Measurements from ENCODE around the gene RUNX2. TPM values are rescaled to one million over a fixed set of nuclear protein-coding genes. Genes with fewer than 3 reads are reported as not detected.

The RUNX2 gene
- total RNA-seq, 3 donors from 2014 or later: 2.7 to 7.3 (median 7.2) TPM

DNA sequence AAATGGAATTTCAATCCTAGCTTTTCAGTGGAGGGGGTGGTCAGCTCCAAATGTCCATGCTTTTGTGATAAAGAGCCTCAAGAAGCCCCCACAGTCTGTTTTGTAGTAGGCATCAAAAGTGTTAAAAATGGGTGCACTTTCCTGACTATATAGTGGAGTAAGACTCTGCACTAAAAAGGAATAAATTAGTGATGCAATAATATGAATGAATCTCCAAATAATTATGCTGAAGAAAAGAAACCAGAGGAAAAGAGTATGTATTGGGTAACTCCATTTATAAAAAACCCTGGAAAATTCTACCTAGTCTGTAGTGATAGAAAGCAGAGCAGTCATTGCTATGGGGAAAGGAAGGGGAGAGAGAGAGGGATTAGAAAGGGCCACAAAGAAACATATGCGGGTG, 360.1 kb downstream of the RUNX2 start:
- TF ChIP-seq, protein P1, sequence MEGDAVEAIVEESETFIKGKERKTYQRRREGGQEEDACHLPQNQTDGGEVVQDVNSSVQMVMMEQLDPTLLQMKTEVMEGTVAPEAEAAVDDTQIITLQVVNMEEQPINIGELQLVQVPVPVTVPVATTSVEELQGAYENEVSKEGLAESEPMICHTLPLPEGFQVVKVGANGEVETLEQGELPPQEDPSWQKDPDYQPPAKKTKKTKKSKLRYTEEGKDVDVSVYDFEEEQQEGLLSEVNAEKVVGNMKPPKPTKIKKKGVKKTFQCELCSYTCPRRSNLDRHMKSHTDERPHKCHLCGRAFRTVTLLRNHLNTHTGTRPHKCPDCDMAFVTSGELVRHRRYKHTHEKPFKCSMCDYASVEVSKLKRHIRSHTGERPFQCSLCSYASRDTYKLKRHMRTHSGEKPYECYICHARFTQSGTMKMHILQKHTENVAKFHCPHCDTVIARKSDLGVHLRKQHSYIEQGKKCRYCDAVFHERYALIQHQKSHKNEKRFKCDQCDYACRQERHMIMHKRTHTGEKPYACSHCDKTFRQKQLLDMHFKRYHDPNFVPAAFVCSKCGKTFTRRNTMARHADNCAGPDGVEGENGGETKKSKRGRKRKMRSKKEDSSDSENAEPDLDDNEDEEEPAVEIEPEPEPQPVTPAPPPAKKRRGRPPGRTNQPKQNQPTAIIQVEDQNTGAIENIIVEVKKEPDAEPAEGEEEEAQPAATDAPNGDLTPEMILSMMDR (IDR thresholded peaks at IDR 0.05): no peak
- TF ChIP-seq POLR2AphosphoS5 (IDR thresholded peaks at IDR 0.05): no peak
- no peak overlapping the region for H3K4me3 ChIP-seq
- intact Hi-C loops (cut with DNase I; ENCODE audit: low total_unique reads): no loop called here
- H3K27me3 ChIP-seq: no peaks in the 10 kb centered on the region
- no peaks in the 10 kb centered on the region for H3K36me3 ChIP-seq
- DNase-seq (ENCODE audit: low spot score in 2 of 2): no peak
- H3K27ac ChIP-seq: no peak overlapping the region
- H3K4me1 ChIP-seq: no peaks in the 10 kb centered on the region
- no peaks in the 10 kb centered on the region for H3K9me3 ChIP-seq

DNA sequence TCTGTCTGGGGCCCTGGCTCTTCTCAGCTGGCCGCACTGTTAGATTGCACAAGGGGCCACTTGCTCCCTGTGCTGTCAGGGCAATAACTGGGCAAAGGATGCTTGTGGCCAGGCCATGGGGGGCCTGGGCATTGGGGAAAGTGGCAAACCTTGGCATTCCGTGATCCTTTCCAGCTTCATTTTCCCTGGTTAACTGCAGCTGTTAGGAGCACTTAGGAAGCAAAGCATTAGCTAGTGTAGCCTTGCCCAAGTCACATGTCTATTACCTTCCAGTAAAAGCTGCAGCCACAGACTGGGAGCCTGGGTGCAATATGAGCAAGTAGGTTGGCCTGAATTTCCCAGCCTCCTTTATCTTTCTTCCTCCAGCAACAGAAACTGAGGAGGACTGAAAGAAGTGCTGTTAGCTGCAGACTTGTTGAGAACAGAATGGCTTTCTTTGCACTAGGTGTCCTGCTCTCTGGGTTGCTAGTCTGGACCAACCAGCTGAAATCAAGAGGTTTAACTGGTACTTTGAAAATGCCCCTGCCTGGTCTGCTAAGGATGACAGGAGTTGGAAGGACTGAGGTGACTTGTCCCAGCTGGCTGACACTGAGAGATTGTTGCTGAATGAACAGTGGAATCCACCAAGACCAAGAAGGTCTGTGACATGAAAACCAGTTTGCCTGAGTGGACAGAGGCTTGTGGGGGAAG, 361.9 kb downstream of the RUNX2 start:
- no peak for TF ChIP-seq POLR2A (IDR thresholded peaks at IDR 0.05)
- no peak for TF ChIP-seq POLR2AphosphoS5 (IDR thresholded peaks at IDR 0.05)
- TF ChIP-seq, protein P1 (IDR thresholded peaks at IDR 0.05): no peak
- intact Hi-C loops (cut with DNase I; ENCODE audit: low total_unique reads): no loop called here
- Histone ChIP-seq H3K9me3 (no peaks in the 10 kb centered on the region), H3K36me3 (no peaks in the 10 kb centered on the region), H3K27me3 (no peaks in the 10 kb centered on the region), H3K27ac (no peak overlapping the region), H3K4me3 (no peak overlapping the region), H3K4me1 (no peaks in the 10 kb centered on the region)
- DNase-seq (ENCODE audit: low spot score in 2 of 2): no peak

DNA sequence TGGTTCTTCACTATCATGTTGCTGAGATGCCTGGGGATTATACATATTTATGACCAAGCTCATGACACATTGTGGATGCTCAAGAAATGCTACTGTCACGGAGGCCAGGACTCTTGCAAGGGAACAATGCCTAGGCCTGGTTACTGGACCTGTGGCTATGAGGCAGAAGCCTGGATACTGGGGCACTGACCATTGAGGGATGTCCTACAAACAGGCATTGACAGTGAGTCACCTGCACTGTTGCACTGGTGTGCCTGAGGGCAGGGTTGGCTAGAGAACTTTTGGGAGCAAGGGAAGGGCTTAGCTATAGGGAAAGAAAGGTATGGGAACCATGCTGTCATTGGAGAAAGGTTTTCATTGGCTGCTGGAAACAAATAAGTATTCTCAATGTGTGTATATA, 362.7 kb downstream of the RUNX2 start:
- H3K27ac ChIP-seq: no peak overlapping the region
- intact Hi-C loops (cut with DNase I; ENCODE audit: low total_unique reads): no loop called here
- H3K36me3 ChIP-seq: no peaks in the 10 kb centered on the region
- H3K9me3 ChIP-seq: no peaks in the 10 kb centered on the region
- H3K4me3 ChIP-seq: no peak overlapping the region
- H3K4me1 ChIP-seq: no peaks in the 10 kb centered on the region
- no peak for DNase-seq (ENCODE audit: low spot score in 2 of 2)
- no peaks in the 10 kb centered on the region for H3K27me3 ChIP-seq
- no peak for TF ChIP-seq POLR2A (IDR thresholded peaks at IDR 0.05)
- TF ChIP-seq, protein P1 (IDR thresholded peaks at IDR 0.05): no peak
- TF ChIP-seq POLR2AphosphoS5 (IDR thresholded peaks at IDR 0.05): no peak

DNA sequence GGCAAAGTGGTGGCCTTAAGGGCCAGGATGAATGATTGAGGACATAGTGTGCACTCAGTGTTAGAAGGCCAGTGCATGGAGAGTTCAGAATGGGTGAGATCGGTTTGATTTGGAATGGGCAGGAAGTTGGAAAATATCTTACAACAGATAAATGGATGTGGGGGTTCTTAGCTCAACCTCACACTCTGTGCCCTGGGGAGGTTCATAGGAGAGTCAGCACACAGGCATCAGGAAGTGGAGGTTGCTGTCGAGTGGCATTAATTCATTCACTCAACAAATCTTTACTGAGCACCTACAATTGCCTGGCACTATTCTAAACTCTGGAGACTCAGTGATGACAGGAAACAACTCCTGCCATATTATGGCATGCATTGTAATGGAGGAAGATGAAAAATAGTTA, 363.3 kb downstream of the RUNX2 start:
- Histone ChIP-seq H3K4me1 (no peaks in the 10 kb centered on the region), H3K4me3 (no peak overlapping the region), H3K9me3 (no peaks in the 10 kb centered on the region), H3K27ac (no peak overlapping the region), H3K36me3 (no peaks in the 10 kb centered on the region), H3K27me3 (no peaks in the 10 kb centered on the region)
- intact Hi-C loops (cut with DNase I; ENCODE audit: low total_unique reads): no loop called here
- no peak for DNase-seq (ENCODE audit: low spot score in 2 of 2)
- TF ChIP-seq POLR2AphosphoS5 (IDR thresholded peaks at IDR 0.05): no peak
- TF ChIP-seq, protein P1 (IDR thresholded peaks at IDR 0.05): no peak
- TF ChIP-seq POLR2A (IDR thresholded peaks at IDR 0.05): no peak

DNA sequence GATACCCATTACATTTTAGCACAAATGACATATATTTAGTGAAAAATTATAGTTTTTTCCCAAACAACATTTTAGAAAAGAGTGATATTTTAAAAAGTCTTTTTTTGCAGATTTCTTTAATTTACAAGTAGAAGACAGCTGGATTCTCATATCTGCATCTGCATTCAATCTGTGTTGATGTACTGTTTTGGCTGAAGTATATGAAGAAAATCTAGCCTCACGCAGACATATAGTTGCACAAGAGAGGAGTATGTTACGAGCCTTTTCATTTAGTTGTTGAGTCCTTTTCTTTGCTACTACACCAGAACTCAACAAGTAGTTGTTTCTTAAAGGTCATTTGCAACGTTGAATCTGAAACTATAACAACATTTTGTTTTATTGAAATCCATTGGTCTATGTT, 363.9 kb downstream of the RUNX2 start:
- H3K36me3 ChIP-seq: no peaks in the 10 kb centered on the region
- intact Hi-C loops (cut with DNase I; ENCODE audit: low total_unique reads): no loop called here
- H3K27ac ChIP-seq: no peak overlapping the region
- H3K27me3 ChIP-seq: no peaks in the 10 kb centered on the region
- DNase-seq (ENCODE audit: low spot score in 2 of 2): no peak
- TF ChIP-seq, protein P1 (IDR thresholded peaks at IDR 0.05): no peak
- TF ChIP-seq POLR2AphosphoS5 (IDR thresholded peaks at IDR 0.05): no peak
- TF ChIP-seq POLR2A (IDR thresholded peaks at IDR 0.05): no peak
- no peak overlapping the region for H3K4me3 ChIP-seq
- H3K4me1 ChIP-seq: no peaks in the 10 kb centered on the region
- no peaks in the 10 kb centered on the region for H3K9me3 ChIP-seq

Data from breast epithelium (tissue), 4 donors.